Stimulated activated CD4-positive, alpha-beta T cell treated with anti-CD3 and anti-CD28 coated beads, Interleukin-12 subunit alpha, Interleukin-12 subunit beta, amount 100 ng/mL, for 4 hours (primary cell): ENCODE results near the gene CACNA2D3.
"Not testable (repeated sequence)": the region's sequence is repeated elsewhere in the genome, so short reads cannot be mapped to it uniquely, and the experiment has no call there.

Experiments
- DNase-seq: peaks from one replicate; pipeline ENCODE4 v3.0.0-alpha.2; 2020

CACNA2D3 gene

GRCh38 chr3:54122324-54123002 lies at the start of gene CACNA2D3:
Gene CACNA2D3 (plus strand): TSS chr3:54122552.
- no peak for DNase-seq

- DNase-seq, result no peak
Measured at GRCh38 chr3:54073386-54073785, 49.0 kb upstream of the CACNA2D3 start.

- DNase-seq, result no peak
Measured at GRCh38 chr3:54079314-54079713, 43.0 kb upstream of the CACNA2D3 start.

GRCh38 chr3:54079730-54080325 lies 42.5 kb upstream of the CACNA2D3 start:
- no peak for DNase-seq

- DNase-seq, result no peak
Measured at GRCh38 chr3:54083921-54084320, 38.4 kb upstream of the CACNA2D3 start.

GRCh38 chr3:54085936-54086335 lies 36.4 kb upstream of the CACNA2D3 start:
- no peak for DNase-seq

- no peak for DNase-seq
Measured at GRCh38 chr3:54086652-54087405, 35.5 kb upstream of the CACNA2D3 start.

GRCh38 chr3:54087581-54088410 lies 34.6 kb upstream of the CACNA2D3 start:
- no peak for DNase-seq

- DNase-seq, result no peak
Measured at GRCh38 chr3:54093491-54094248, 28.7 kb upstream of the CACNA2D3 start.

- no peak for DNase-seq
Measured at GRCh38 chr3:54094926-54095325, 27.4 kb upstream of the CACNA2D3 start.

- no peak for DNase-seq
Measured at GRCh38 chr3:54099381-54099780, 23.0 kb upstream of the CACNA2D3 start.

- no peak for DNase-seq
Measured at GRCh38 chr3:54104084-54104483, 18.3 kb upstream of the CACNA2D3 start.

GRCh38 chr3:54116129-54116528 lies 6.2 kb upstream of the CACNA2D3 start:
- DNase-seq, result not testable (repeated sequence)

- no peak for DNase-seq
Measured at GRCh38 chr3:54120657-54121413, 1.5 kb upstream of the CACNA2D3 start.

GRCh38 chr3:54121414-54122323 lies 683 bp upstream of the CACNA2D3 start:
- no peak for DNase-seq

- no peak for DNase-seq
Measured at GRCh38 chr3:54123003-54123775, 837 bp downstream of the CACNA2D3 start.

GRCh38 chr3:54123776-54124196 lies 1.4 kb downstream of the CACNA2D3 start:
- DNase-seq, result no peak

GRCh38 chr3:54125300-54125699 lies 2.9 kb downstream of the CACNA2D3 start:
- DNase-seq, result no peak

- DNase-seq, result no peak
Measured at GRCh38 chr3:54126551-54126950, 4.2 kb downstream of the CACNA2D3 start.
